Activated T-cell treated with anti-CD3 and anti-CD28 coated beads for 48 hours (primary cell): ENCODE results near the gene EIF2B1.

ENCODE experiments used
- DNase-seq: peaks from one replicate; pipeline ENCODE4 v3.0.0-alpha.2; 2020; ENCODE audit warnings: low read depth

Gene EIF2B1

DNA sequence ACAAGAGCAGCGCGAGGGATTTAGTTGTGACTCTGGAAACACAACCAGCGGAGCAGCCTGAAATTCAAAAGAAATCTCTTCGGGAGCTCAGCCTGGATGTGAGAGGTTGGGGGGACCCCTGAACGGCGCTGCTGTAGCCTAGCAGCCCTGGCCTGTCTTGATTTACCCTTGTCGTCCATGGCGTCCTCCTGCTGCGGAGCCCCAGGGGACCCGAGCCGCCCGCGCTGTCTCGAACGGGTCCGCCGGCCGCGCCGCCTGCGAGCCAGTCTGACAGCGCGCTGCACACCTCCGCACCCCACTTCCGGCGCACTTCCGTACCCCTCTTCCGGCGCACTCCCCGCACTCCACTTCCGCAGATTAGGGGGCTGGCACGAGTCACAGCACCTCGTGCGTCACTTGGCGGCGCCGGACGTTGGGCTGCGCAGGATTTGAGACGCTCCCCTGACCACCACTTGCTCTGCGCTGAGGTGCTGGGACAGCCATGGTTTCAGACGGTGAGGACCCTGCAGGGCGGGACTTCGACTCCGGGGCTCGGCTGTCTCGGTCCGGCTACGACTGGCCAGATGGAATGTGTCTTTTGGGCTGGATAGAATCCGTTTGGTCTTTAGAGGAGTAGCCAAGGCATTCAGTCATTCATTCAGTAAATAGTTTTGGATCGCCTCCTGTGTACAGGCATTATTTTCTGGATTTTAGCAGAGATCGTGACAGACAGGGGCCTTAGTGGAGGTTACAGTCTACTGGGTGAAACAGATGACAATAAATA, at the start of gene EIF2B1, which contains the start of gene GTF2H3:
Gene EIF2B1, minus strand, starts transcription at position 308 of the 763 bp plus-strand sequence. Its CDS starts 129 bp downstream, at position 179.
Gene GTF2H3, plus strand, starts transcription at position 451 of the 763 bp plus-strand sequence. Its CDS starts 31 bp downstream, at position 482.
- DNase-seq = peak; percentile 96

DNA sequence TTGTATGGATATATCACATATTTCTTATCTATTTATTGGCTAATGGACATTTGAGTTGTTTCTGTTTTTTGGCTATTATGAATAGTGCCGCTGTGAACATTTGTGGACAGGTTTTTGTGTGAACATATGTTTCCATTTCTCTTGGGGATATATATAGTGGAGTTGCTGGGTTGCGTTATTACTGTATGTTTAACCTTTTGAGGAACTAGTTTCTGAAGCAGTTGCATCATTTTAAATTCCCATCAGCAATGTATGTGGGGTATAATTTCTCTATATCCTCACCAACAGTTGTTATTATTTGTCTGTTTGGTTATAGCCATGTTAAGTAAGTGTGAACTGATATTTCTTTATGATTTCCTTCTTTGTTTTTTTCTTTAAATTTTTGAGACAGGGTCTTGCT, 48.1 kb upstream of the EIF2B1 start:
- no peak for DNase-seq

GRCh38 chr12:123678981-123679380, 45.5 kb upstream of the EIF2B1 start:
- no peak for DNase-seq

DNA sequence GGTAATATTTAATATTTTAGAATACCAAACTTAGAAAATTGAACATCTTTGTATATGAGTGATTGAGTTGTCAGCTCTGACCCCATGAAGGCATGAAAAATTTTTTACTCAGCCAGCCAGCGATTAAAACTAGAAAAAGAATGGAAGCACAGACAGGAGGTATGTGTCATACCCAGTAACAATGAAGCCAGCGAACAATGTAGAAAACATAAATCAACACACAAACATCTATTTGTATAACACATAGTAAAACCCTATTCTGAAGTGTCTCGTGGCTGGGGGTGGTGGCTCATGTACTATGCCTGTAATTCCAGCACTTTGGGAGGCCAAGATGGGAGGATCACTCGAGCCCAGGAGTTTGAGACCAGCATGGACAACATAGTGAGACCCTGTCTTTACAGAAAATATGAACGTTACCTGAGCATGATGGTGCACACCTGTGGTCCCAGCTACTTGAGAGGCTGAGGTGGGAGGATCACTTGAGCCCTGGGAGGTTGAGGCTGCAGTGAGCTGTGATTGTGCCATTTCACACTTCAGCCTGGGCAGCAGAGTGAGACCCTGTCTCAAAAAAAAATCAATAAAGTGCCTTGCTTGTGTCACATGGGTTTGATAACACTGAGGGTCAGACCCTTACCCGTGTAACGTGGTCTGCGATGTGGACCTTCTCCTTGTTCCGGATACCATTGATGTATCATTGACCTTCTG, 43.3 kb upstream of the EIF2B1 start:
- no peak for DNase-seq

DNA sequence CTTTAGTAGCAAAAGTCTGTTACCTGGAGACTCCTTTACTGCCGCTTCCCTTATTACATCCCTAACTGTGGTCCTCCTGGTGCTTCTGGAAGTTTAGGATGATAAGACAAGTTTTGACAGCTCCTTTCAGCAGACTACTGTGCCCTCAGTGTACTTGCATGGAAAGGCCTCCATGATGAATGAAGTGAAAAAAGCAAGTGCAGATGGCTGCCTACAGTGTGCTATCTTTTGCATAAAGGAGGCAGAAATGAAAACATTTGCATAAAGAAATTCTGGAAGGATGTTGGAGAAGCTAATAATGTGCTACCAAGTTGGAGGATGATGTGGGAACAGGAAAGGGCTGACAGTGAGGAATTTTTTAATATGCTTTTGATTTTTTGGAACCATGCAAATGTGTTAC, 42.0 kb upstream of the EIF2B1 start:
- no peak for DNase-seq

DNA sequence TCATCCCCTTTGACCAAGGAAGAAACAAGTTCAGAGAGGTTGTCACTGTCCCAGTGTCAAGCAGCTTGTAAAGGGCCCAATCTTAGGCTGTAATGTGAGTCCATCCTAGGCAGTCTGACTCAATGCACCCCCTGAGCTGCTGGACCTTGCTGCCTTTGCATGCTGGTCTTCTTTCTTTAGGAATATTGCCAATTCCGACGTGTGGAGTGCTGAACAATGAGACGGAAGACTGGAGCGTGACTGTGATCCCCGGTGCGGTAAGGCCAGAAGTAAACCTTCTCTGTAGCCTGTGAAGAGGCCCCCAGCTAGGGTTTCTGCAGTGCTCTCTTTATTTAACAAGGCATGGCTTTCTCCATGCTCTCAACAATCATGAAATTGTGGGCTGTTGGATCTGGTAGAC, 38.4 kb upstream of the EIF2B1 start:
- DNase-seq = no peak

GRCh38 chr12:123670882-123671728, 37.6 kb upstream of the EIF2B1 start, which contains the start of gene TCTN2:
TCTN2 (plus strand) TSS chr12:123671113; CDS start chr12:123671241, 128 bp downstream.
- peak; percentile 93 for DNase-seq

DNA sequence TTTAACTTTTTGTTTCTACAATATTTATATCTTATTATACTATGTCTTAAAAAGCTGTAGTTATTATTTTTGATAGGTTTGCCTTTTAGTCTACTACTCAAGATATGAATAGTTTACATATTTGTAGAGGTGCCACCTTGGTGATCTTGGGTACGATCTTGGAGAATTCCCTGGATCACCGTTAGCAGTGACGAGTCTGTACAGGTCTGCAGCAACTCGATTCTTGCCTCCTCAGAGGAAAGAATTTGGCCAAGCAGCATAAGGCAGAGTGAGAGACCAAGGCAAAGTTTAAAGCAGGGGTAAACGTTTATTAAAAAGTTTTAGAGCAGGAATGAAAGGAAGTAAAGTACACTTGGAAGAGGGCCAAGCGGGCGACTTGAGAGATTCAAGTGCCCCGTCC, 34.3 kb upstream of the EIF2B1 start:
- no peak for DNase-seq

- no peak for DNase-seq
Measured at GRCh38 chr12:123659996-123660727, 26.7 kb upstream of the EIF2B1 start.

- DNase-seq = no peak
Measured at GRCh38 chr12:123657211-123657610, 23.7 kb upstream of the EIF2B1 start.

DNA sequence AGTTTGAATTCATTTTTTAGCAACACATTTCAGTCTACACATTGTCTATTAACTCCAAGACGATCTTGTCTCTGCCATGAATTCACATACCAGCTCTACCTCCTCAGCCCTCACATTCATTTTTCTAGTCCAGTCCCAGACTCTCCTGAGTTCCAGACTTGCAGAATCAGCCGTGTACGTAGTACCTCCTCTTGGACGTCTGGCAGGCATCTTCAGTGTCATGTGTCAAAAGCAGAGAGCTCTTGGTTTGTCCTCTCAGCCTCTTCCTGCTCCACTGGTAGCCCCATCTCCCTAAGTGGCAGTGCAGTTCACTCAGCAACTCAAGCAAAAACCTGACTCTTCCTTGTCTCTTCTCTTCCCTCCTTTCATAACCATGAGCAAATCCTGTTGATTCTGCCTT, 22.9 kb upstream of the EIF2B1 start:
- no peak for DNase-seq

DNA sequence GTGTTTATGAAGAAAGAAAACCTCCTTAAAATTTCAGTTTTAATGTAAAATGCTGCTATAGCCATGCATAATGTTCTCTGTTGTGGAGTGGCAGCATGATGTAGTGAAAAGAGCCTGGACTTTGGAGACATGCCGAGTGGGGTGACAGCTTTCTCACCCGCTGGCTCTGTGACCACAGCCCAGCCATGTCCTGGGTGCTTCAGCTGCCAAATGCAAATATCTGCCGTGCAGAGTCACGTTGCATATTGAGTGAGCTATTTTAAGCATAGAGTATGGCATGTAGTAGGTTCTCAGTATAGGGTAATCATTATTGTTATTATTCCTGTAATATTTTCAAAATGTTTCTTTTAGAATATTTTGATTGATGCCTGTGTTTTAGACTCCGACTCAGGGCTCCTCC, 21.9 kb upstream of the EIF2B1 start:
- no peak for DNase-seq

DNA sequence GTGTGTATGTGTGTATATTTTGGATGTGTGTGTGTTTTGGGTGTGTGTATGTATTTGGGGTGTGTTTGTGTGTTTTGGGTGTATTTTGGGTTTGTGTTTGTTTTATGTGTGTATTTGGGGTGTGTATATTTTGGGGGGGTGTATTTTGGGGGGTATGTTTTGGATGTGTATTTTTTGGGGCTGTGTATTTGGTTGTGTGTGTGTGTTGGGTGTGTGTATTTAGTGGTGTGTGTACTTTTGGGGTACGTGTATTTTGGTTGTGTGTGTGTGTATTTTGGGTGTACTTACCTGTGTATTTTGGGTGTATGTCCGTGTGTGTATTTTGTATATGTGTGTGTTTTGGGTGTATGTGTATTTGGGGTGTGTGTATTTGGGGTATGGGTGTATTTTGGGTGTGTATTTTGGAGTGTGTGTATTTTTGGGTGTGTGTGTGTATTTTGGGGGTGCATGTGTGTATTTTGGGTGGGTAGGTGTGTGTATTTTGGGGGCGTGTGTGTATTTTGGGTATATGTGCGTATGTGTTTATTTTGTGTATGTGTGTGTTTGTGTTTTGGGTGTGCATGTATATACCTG, 20.7 kb upstream of the EIF2B1 start:
- DNase-seq = no peak

DNA sequence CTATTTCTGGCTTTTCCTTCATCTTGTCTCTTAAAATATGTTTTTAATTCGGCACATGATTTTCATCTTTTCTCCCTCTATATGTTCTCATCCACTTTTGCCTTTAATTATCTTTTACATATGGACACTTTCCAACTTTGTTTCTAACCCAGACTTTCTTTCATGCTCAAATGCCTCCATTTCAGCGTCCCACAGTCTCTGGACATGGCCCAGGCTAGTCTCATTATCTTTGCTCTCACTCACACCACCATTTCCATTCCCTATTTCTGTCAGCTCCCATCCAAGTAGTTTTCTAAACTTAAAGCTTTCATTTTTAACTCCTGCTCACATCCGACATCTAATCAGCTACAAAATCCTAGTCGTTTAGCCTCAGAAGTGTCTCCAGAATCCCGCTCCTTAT, 14.9 kb upstream of the EIF2B1 start:
- no peak for DNase-seq

DNA sequence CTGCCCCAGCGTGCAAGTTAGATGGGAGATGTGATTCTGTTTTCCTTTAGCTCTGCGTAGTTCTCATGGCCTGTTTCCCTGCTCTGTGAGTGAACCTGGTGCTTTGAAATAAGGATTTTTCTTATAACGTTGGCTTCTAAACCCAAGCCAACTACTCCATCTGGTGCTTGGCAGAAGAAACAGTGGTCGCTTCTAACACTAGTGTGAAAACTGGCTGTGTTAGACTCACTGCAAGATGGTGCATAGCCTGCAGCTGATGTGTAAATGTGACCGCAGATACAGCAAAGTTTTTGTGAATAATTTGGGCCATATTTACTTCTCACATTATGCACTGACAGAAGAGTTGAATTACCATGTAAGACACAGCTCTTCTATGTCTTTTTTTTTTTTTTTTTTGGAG, 12.4 kb upstream of the EIF2B1 start:
- DNase-seq = no peak

- DNase-seq = no peak
Measured at GRCh38 chr12:123645380-123645779, 11.9 kb upstream of the EIF2B1 start.

DNA sequence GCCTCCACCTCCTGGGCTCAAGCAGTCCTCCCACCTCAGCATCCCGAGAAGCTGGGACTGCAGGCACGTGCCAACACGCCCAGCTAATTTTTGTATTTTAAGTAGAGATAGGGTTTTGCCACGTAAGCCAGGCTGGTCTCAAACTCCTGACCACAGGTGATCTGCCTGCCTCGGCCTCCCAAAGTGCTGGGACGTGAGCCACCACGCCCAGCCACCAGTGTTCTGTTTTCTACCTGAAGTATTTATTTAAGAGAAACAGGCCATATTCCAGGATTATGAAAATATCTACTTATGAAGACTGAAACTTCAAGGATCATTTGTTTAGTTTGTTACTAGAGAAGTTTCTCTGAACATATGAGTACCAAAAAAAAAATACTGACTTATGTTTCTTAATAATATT, 10.4 kb upstream of the EIF2B1 start:
- DNase-seq = no peak

- no peak for DNase-seq
Measured at GRCh38 chr12:123634142-123634561, 666 bp upstream of the EIF2B1 start.

GRCh38 chr12:123621619-123622530, 11.6 kb downstream of the EIF2B1 start:
- no peak for DNase-seq

GRCh38 chr12:123621101-123621500, 12.4 kb downstream of the EIF2B1 start:
- no peak for DNase-seq
